SKM-1 (cell line): ENCODE measurements around the gene PDSS2.

ENCODE experiments used
- DNase-seq: peaks from one replicate; lab custom pipeline; 2025; ENCODE audit not compliant: unreplicated experiment; lab: John Stamatoyannopoulos, UW

PDSS2 gene

DNA sequence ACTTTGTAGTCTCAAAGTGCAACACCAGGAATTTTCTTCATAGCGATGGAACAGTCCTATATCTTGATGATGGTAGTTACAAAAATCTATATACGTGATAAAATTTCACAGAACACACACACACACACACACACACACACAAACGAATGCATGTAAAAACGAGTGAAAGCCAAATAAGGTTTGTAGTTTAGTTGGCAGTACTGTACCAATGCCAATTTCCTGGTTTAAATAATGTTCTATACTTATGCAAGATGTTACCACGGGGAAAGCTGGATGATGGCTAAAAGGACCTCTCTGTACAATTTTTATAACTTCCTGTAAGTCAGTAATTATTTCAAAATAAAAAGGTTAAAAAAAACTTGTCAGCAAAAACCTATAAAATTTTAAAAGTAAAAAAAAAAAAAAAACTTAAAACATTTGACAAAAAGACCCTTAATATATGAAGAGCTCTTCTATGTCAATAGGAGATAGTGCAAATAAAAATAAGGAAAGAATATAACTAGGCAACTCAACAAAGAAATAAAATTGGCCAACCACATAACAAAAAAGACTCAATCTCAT is 37.6 kb downstream of the PDSS2 start:
- DNase-seq, result no peak

DNA sequence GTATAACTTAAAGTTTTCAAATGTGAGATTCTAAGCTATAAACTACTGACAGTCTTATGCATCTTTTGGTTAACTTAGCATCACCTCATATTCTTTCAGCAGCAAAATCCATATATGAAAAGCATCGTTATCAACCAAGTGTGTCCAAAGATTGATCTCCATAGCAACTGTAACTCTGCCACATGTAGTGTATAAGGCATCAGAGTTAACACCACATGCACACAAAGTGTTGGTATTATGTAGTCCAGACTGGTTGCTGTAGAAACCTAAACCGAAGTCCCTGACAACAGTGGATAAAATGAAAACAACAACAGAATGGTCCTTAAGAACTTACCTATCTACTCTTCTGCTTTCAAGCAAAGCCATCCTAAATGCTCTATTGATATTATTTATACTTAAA is 39.6 kb downstream of the PDSS2 start:
- DNase-seq, result no peak

DNA sequence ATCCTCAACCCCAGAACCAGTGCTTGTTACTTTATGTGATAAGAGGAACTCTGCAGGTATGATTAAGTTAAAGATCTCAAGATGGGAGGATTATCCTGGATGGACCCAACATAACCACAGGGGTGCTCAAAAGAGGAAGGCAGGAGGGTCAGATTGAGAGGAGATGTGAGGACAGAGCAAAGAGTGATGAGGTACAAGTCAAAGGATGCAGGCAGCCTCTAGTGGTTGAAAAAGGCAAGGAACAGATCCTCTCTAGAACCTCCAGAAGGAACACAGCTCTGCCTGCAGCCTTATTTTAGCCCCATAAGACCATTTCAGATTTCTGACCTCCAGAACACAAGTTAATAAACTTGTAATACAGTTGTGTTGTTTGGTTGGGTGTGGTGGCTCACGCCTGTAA is 41.2 kb downstream of the PDSS2 start:
- DNase-seq, result peak; percentile 57

DNA sequence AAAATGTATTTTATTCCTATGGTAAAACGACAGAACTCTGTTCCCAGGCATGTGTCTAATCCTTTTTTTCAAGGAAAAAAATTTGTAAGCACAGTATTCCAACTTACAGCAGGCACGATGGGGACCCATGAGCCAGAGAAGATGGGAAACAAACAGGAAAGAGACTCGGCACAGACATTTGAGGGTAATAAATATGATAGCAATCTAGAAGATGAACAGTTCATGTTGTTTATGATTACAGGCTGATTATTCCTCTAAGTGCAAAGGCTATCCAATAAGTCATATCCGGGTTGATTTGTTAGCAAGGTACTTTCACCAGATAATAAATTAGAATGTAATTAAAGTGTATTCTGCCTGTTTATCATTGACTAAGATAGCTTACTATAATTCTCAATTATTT is 43.2 kb downstream of the PDSS2 start:
- DNase-seq, result no peak

DNA sequence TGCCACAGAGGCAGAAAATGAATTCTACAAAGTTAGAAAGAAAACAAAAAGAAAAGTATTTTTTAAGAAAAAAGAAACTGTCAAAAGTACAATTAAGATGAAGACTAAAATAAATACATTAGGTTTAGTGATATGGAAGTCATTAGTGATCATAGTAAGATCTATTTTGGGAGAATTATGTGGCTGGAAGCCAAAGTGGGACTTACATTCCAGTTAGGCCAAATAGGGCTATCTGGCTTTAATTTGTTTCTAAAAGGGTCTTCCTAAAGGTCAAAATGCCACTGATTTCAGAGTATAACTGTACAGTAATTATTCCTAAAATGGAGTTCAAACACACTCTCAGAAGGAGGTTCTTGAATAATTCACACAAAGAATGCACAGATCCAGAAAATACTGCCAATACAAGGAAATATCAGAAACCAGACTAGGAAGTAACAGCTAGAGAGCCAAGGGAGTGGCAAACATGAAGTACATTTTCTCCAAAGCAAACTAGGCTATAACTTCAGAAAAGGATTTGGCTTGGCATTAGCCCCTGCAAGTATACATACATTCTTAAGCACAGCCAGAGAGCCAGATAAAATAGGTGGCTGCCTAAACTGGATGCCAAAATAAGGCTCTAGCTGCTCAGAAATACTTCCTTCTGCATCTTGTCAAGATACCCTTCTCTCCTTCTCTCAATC is 45.3 kb downstream of the PDSS2 start:
- DNase-seq, result no peak

DNA sequence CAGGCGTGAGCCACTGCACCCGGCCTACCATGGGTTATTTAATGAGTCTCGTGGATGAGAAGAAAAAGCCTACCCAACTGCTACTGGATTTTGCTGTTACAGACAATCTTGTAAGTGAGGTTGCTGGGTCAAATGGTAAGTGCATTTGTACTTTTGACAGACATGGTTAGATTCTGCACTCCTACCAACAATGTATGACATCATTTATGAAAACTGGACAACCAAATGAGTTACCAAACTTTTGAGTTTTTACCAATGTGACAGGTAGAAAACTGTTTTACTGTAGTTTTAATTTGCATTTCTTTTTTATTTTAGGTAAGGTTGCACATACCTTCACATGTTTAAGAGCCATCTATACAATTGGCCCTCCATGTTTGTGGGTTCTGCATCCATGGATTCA is 48.2 kb downstream of the PDSS2 start:
- DNase-seq, result no peak

DNA sequence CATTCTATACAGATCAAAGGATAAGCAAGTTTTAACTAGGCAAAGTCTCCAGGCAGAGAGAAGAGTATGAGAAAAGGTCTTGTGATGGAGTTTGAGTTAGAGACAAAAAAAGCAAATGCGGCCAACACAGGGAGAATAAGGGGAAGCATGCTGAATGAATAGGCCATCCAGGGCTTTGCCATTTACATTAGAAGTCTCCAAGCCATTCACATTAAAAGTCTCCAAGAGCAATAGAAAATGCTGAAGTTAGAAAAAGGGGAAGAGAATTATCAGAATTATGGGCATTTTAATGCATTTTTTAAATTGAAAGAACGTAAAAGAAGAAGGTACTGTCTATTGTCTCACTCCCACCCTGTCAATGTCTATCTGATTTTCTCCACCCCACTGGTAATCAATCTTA is 49.4 kb downstream of the PDSS2 start:
- DNase-seq, result no peak

- no peak for DNase-seq
These were observed 50.6 kb downstream of the PDSS2 start for GRCh38 chr6:107408714-107409113.

DNA sequence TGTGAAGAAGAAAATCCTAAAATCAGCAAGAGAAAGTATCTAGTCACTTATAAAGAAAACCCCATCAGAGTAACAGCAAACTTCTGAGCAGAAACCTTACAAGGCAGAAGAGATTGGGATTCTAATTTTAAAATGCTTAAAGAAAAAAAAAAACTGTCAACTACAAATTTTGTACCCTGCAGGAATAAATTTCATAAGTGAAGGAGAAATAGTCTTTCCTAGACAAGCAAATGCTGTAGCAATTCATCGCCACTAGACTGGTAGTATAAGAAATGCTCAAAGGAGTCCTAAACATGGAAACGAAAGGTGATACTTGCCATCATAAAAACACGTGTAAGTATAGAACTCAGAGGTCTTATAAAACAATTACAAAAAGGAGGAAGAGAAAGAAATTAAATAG is 54.4 kb downstream of the PDSS2 start:
- DNase-seq, result no peak

GRCh38 chr6:107402533-107402932 is 56.8 kb downstream of the PDSS2 start:
- no peak for DNase-seq

GRCh38 chr6:107401573-107401972 is 57.8 kb downstream of the PDSS2 start:
- DNase-seq, result no peak

- DNase-seq, result no peak
These were observed 58.7 kb downstream of the PDSS2 start for GRCh38 chr6:107400616-107401147.

DNA sequence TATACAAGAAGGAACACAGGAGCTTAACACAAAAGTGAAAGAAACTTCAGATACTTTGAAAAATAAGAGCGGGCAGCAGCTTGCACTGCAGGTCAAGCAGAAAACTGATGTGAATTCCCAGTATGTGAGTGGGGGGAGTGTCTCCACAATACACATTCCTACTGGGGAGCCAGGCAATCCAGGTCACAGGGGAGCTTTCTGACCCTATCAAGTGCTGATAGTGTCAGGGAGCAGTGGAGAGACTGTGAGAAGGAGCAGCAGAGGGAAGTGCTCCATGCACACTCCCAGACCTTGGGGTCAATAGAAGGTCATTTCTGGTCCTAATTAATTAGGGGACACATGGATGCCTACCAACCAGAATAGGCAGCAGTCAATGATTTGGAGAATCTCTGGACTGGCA is 59.4 kb downstream of the PDSS2 start:
- no peak for DNase-seq

GRCh38 chr6:107398001-107398400 is 61.4 kb downstream of the PDSS2 start:
- no peak for DNase-seq

- no peak for DNase-seq
These were observed 63.2 kb downstream of the PDSS2 start for GRCh38 chr6:107396211-107396610.

DNA sequence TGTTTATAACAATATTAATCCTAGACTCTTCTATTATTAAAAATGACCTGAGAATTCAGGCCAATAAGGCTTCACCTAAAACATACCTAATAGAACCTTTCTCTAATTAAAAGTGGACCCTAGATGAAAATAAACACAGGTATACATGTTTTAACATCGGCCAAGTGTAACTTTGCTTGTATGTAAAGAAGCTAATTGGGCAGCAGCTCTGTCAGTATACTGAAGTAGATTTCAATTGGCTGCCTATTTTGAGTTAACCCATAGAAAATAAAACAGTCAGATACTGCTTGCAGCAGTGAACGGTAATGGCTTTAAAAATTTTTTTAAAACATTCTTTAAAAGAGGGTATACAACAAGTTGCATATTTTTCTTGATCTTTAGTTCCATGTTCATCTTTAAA is 67.3 kb downstream of the PDSS2 start:
- DNase-seq, result no peak

- DNase-seq, result no peak
These were observed 68.5 kb downstream of the PDSS2 start for GRCh38 chr6:107390685-107391435.

GRCh38 chr6:107390056-107390455 is 69.3 kb downstream of the PDSS2 start:
- no peak for DNase-seq

GRCh38 chr6:107386904-107387303 is 72.5 kb downstream of the PDSS2 start:
- no peak for DNase-seq

GRCh38 chr6:107386340-107386739 is 73.0 kb downstream of the PDSS2 start:
- no peak for DNase-seq

GRCh38 chr6:107383705-107384104 is 75.7 kb downstream of the PDSS2 start:
- DNase-seq, result no peak

DNA sequence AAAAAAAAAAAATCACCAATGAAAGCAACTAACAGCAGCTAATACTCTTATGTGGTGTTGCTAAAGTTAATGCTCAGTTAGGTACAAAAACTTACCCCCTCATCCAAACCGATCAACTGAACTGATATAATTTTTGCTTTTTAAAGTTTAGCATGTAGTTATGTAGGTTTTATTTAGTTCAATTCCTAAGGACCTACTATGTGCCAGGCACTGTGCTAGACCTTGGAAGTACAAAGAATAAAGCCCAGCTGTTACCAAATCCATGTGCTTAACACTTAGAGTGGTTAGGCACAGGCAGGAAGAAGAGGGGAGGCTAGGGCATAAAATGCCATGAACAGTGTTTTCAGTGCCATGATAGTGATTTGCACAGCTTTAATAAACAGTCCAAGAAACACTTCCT is 85.1 kb downstream of the PDSS2 start:
- no peak for DNase-seq
